Renal cortex interstitium (tissue), 11 donors: ENCODE data around the gene CALU. TPM values are rescaled to one million over a fixed set of nuclear protein-coding genes. Genes with fewer than 3 reads are reported as not detected.

Experiments
- DNase-seq, 11 donors: peaks; one replicate each; pipeline ENCODE4 v3.0.0-alpha.2; 2013; ENCODE audit warnings: low read depth in 9 of 11, low spot score in 4 of 11; ENCODE audit errors: extremely low read depth in 1 of 11
- polyA plus RNA-seq, 3 donors: library from polyadenylated mRNA; unstranded; fragments of 120-200 nt; gene quantifications; one replicate each; pipeline ENCODE4 v1.2.1, GENCODE V29; 2013; ENCODE audit not compliant: insufficient read length in 3 of 3

Gene CALU
- polyA plus RNA-seq, 3 donors, result 167 to 207 (median 204) TPM

DNA sequence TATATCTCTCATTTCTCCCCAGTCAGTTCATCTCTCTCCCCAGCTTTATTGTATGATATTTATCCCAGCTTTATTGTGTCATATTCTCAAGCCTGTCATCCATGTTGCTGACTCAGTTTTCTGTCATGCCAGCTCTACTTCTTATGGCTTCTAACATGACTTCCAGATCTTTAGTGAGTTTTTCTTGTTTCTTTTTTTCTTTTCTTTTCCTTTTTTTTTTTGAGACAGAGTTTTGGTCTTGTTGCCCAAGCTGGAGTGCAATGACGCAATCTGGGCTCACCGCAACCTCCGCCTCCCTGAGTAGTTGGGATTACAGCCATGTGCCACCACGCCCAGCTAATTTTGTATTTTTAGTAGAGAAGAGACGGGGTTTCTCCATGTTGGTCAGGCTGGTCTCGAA lies 28.7 kb upstream of the CALU start:
- no peak for DNase-seq

DNA sequence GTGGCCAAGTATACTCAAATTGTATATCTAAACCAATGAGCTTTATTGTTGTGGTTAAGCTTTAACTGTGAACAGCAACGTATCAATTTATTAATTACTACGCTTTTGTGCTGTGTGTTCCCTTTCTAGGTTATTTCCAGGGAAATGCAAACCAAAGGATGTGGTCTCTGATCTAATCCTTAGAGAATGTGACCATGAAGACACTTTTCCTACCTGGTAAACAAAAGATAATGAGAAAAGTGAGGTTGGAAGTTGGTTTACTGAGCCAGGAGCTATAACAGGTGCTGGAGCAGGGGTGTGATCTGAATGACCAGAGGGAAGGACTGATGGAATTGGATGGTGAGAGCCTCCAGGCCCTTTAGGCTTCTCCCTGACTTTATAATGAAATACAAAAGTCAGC lies 25.4 kb upstream of the CALU start:
- no peak for DNase-seq

DNA sequence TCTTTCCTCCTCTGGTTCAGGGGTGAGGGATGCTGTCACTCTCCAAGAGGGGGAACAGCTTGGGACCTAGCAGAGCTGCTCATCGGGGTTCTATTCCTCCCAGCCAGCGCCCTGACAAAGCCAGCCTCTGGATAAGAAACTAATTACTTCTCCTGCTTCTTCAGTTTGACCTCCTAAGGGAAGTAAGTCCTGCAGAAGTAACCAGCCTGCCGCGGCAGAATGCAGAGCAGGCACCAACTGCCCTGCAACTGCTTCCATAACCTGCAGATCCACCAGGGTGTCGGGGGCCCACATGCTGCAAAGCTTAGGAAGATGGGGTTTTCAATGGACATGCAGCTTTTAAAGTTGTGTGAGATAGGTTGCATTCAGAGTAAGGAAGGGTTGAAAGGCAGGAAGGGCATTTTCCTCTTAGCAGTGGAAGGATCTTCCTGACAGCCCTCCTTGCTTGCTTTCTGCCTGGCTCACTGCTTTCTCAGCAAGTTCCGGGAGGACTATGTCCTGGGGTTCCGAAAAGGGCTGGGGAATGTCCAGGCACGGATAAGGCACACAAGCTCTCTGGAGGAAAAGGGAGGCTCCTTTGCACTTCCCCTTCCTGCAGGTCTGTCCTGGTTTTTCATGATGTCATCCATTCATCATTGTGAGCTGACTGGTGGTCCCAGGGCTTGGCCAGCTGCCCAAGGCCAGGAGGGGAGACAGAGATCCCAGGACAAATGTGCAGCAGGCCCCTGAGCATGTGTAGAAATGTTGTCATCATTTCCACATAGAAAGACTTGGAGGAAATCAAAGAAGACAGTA lies 24.3 kb upstream of the CALU start:
- DNase-seq, result no peak

DNA sequence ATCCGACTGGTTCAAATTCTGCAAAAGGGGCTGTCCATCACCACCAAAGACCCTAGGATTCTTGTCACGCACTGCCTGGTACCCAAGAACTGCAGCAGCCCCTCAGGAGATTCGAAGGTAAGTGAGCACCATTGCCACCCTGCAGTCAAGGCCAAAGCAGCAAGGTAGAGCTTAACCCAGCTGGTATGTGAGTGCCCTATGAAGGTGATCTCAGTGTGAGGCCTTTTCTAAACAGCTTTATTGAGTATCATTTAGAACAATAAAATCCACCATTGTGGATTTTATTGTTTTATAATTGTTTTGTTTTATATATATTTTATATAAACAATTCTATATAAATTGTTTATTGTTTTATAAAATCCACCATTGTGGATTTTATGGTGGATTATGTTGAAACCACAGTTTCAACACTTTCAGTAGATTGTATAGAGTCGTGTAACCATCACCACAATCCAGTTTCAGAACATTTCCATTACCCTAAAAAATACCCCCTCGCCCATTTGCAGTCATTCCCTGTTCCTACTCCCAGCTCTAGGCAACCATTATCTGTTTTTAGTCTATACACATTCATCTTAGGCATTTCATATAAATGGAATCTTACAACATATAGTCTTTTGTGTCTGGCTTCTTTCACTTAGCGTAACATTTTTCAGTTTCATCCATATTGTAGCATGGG lies 20.1 kb upstream of the CALU start:
- DNase-seq, result no peak

DNA sequence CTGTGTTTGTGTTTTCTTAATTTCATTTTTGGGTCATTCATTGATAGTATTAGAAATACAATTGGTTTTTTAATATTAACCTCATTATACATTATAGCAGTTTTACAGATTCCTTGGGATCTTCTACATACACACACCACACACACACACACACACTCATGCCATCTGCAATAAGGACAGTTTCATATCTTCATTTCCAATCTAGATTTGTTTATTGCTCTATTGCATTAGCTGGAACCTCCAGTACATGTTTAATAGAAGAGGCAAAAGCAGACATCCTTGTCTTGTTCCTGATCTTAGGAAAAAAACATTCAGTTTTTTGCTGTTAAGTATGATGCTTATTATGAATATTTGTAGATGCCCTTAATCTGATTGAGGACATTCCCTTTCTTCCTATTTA lies 17.8 kb upstream of the CALU start:
- DNase-seq, result no peak

DNA sequence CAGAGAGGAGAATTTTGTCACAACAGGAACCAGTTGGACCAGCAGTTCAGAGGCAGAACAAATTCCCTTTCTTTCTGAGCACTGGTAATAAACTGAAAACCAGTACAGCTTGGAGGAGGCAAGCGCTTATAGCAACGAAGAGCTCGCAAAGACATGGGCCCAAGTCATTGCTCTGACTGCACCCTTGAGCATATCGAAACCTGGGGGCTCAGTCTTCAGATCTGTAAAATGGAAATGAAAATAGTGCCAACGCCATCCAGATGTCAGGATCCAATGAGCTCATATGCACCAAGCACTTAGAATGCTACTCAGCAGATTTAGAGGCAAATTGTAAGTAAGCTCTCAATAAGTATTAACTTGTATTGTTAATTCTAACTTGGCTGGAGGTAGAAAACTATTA lies 14.4 kb upstream of the CALU start:
- DNase-seq, result no peak

DNA sequence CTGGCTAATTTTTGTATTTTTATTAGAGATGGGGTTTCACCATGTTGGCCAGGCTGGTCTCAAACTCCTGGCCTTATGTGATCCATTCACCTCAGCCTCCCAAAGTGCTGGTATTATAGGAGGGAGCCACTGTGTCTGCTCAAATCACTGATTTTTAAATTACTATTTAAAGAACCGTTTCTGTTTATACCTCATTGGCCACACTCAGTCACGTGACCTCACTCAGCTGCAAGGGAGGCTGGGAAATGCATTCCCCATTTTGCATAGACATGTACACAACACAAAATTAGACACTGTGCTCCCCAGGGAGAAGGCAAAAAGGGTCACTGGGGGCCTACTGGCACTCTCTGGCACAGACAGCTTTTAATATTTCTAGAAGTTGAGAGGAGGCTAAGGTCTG lies 13.6 kb upstream of the CALU start:
- DNase-seq, result no peak

DNA sequence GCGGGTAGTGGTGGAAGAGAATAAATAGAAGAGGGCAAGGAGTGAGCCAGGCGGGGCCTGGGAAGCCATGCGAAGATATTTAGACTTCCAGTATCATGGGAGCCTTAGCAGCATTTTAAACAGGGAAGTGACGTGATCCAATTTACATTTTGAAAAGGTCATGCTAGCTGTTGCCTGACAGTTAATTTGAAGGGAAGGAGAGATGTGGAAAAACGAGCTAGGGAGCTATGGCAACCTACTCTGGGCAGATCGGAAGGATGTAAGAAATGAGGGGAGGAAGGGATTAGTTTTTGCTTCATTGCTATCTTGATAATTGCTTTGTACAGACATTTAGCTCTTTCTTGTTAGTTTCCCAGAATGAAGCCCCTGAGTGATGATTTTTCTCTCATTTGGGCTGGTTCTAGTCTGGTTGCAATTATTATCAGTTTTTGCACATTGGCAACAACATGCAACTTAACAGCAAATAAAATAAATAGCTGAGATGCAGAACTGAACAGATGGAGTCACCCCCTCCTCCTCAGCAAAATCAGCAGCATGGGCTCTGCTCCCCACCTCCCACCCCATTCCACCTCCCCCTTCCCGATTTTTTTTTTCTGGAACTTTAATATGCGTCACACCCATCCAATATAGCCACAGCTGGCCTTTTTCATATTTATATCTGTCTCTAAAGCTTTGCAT lies 13.0 kb upstream of the CALU start:
- DNase-seq, result peak in 1 of 11 donors; percentile 21

DNA sequence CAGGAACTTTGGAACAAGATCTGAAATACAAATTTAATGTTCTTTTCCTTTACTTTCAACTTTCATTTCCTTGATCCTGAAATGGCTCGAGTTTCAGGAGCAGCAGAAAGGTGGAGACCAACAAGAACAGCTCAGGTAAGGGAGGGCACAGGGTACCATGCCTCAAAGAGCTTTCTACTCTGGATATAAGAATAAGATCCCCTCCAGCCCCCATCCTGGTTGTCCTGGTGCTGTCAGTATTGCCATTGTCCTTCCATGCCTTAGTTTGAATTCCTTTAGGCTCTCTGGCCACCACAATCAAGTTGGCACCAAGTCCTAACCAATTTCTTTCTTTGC lies 12.5 kb upstream of the CALU start:
- no peak for DNase-seq

DNA sequence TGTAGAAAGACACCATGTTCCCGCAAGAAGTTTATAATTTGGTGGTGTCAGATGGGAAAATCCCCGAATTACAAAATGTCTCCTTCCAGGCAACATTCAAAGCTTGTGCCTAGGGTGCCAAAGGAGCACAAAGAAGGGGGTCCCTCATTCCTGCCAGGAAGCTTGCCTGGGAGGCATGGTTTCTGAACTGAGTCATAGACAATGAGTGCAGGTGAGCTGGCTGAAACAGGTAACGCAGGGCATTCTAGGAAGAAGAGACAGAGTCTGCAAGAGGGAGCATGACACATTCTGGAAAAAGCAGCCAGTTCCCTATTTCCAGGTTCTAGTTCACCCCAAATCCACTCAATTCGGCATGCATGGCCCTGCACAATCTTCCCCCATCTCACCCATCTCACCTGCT lies 11.9 kb upstream of the CALU start:
- no peak for DNase-seq

DNA sequence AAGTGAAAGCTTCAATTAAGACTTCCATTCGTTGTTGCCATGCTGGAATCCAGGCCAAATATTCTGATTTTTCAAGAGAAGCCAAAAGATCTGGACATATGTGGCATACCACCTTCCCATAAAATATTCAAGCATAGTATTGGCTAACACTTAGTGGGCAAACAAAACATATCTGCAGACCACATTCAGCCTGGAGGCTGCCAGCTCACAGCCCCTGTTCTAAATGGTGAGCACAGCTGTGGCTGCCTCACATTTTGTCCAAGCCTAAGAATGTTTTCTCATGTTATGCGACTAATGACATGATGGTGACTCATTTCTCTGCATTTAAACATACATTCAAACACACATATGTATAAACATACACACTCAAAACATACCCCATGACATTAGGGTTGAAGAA lies 10.6 kb upstream of the CALU start:
- DNase-seq, result no peak

DNA sequence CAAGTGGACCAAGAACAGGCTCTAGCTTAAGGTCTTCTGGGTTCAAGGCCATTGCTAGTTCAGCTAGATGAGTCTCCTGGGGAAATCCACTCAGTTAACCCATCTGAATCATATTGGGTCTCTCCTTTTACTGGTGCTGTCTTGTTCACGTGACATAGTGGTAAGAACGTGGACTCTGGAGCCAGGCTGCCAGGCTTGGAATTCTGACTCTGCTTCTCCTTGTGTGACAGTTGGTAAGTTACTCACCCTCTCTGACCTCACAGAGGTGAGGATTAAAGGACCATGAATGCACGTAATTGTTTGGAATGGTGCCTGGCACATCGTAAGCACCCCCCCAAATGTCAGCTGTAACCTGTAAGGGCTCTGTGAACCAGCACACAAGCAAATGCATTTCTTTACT lies 9.7 kb upstream of the CALU start:
- DNase-seq, result no peak

DNA sequence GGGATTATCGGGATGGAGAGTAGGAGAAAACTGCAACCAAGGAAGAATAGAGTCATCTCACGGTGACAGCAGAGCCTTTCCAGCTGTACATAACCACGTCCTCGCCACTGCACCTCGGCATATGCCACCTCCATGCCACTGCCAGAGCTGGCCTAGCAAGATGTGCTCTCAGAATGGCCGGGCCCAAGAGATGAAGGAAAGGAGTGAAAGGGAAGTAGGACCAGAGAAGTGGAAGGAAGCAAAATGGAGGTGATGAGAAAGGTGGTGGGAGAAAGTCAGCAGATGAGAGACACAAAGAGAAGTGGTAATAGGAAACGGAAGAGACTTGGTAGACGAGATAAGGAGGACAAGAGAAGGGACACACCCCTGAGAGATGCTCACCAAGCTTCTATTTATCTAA lies 8.0 kb upstream of the CALU start:
- no peak for DNase-seq

DNA sequence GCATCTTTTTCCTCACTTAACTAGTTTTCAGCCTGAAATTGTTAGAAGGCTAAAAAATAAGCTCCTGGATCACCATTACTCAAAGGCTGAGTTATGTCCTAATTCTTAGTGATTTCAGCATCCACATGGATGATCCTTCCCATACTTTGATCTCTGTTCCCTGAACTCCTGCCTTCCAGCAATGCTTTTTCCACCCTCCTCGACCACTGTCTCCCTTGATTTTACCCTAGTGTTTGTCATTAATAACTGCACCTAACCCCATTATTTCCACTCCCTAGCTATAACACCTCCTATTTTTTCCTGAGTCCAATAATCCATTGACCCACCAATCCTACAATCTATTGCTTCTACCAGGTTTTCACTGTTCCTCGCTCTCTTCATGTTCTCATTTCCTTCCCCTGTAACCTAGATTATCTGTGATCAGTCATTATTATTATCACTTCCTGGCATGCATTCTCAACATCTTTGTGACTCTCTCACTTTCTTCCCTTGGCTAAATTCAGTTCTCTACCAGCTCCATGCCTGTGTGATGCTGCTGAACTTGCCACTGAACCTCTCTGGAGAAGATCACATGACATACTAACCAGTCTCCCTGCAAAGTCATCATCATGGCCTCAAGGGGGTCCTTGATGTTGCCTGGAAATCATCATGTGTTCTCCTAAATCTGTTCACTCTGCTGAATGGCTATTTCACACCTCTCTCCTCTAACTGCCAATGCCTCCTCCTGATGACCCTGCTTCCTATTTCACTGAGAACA lies 6.5 kb upstream of the CALU start:
- DNase-seq, result no peak

DNA sequence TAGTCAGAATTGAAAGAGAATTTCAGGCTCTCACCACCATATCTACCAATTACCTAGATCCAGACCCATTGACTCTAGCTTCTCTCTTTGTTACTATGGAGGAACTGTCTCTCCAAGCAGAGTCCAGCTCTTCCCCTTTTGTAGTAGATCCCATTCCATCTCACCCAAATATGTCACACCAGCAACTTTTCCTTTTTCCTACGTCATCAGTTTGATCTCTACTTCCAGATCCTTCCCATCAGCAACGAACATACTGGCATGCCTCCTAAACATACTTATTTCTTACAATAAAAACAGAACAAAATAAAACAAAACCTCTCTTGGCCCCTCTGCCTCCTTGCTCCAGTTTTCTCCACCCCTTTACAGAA lies 5.9 kb upstream of the CALU start:
- DNase-seq, result no peak

DNA sequence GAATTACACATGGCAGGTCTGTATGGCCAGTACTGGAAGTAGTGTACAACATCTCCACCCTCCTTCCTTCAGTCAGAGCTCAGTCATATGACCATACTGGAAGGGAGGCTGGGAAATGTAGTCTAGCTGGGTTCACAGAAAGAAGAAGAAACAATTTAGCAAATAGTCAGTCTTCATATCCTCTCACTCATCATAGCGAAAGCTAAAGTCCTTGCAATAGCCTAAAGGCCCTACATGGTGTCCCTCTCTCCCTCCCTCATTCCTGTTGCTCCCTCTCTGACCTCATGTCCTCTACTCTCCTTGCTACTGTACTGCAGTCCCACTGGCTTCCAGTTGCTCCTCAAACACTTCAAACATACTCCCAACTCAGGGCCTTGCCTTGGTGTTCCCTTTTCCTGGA lies 4.3 kb upstream of the CALU start:
- DNase-seq, result no peak

DNA sequence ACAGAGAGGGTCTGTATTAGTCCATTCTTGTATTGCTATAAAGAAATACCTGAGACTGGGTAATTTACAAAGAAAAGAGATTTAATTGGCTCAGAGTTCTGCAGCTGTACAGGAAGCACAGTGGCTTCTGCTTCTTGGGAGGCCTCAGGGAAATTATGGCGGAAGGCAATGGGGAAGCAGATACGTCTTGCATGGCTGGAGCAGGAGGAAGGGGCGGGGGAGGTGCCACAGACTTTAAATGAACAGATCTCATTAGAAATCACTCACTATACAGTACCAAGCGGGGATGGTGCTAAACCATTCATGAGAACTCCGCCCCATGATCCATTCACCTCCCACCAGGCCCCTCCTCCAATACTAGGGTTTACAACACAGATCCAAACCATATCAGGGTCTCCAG lies 3.7 kb upstream of the CALU start:
- DNase-seq, result no peak

DNA sequence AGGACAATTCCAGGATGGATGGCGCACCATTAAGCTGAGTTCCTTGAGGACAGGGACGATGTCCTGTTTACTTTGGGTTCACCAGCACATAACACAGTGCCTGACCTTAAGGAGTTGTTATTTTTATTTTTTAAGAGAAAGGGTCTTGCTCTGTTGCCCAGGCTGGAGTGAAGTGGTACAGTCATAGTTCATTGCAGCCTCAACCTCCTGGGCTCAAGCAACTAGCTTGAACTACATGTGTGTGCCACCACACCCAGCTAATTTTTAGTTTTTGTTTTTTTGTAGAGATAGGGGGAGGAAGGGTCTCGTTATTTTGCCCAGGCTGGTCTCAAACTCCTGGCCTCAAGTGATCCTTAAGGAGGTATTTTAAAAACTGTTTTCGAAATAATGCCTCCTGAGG lies 1.7 kb upstream of the CALU start:
- no peak for DNase-seq

DNA sequence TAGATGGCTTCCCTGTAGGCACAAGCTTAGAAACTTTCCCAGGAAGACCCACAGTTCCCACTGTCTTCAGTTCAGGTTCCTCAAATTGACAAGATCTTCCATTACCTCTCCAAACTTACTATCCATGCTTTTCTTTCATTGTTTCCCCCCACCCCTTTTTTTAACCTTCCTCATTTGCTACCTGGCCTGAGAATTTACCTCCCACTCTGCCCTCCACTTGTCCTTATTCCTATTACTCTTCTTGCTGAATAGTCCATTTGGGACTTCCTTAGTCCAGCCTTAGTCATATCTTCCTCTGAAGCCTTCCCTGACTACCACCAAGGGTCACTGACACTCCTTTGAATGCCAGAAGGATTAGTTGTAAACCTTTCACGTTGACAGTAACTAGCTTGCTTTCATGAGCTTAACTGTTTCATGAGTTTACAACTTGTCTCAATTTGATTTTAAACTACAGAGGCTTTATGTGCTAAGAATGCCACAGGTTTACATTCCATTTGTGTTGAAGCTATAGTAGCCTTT lies 1.2 kb upstream of the CALU start:
- peak in 1 of 11 donors; percentile 35 for DNase-seq

DNA sequence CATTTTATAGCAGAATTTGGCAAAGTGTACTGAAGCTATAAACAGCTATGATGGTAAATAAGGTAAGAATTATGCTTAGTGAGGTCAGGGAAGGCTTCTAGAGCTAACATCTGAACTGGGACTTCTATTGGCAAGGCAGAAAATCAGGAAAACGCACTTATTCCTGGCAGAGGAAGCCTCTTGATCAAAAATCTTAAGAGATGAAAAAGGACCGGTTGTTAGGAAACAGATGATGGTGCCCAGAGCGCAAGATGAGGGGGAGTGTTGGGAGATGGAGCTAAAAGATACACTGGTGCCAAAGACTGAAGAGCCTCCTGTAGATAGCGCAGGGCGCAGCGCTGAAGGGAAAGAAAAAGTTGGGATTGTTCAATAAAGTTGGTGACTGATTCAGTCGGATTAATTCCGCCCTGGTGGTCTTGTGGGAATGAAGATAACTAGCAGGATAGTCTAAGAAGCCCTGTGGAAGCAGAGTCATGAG lies 550 bp upstream of the CALU start:
- DNase-seq, result peak in 1 of 11 donors; percentile 23
